Measurements from ENCODE around the gene KAT2A. TPM values are rescaled to one million over a fixed set of nuclear protein-coding genes. Genes with fewer than 3 reads are reported as not detected.

KAT2A gene
- total RNA-seq, 1 experiment from 2014 or later = 41.2 TPM

DNA sequence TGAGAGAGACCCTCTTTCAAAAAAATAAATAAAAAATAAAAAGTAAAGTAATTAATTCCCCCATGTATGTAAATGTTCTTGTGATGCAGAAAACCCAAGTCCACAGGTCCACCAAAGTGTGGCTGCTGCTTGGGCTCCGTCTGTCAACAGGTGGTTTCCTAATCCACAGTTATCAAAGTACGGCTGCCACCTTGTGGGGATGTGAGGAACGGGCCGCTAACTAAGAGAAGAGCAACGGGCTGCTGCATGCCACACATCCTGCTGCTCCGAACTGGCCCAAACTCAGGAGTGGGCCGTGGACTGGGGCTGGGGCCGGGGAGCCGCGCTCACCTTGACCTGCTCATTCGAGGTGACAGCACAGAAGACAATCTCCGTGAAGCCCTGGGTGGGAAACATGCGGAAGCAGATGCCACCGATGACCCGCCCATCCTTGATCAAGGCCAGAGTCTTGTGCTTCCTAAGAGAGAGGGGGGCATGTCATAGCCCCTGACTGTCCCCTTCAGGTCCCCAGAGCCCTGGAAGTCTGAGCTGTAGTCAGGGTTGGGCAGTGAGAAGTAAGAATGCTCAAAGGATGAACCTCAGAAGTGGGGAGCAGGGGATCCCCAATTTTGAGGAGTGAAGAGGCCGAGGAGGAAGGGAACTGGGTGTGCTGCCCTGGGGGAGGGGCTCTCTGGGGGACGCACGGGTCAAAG is 4.3 kb downstream of the KAT2A start:
- Histone ChIP-seq H3K36me3 (ENCODE audit: control insufficient read depth in 1 of 2, insufficient read depth in 2 of 2, low read length in 2 of 2) (peaks cover 3 to 11% of the 10 kb centered on the region in 2 experiments), H3K9me2 (ENCODE audit: insufficient read depth) (no peaks in the 10 kb centered on the region), H3K79me2 (ENCODE audit: insufficient read depth, low read length) (no peaks in the 10 kb centered on the region), H3K9ac (ENCODE audit: low read length) (no peak overlapping the region), H3K9me3 (ENCODE audit: control insufficient read depth in 1 of 2, insufficient read depth in 1 of 2, low read depth in 1 of 2, low read length in 2 of 2) (no peaks in the 10 kb centered on the region), H3K27ac (ENCODE audit: low read depth, low read length) (no peak overlapping the region), H3K4me2 (ENCODE audit: low read length) (no peak overlapping the region), H2AFZ (ENCODE audit: low read depth, low read length, poor library complexity, severe bottlenecking) (no peak overlapping the region), H3K27me3 (ENCODE audit: insufficient read depth, low read length) (no peaks in the 10 kb centered on the region), H4K20me1 (ENCODE audit: insufficient read depth) (no peaks in the 10 kb centered on the region), H3K4me3 (replicated peaks in 1 of 2; ENCODE audit: low read depth in 1 of 2, low read length in 2 of 2) (no peak overlapping the region), H3K4me1 (ENCODE audit: control insufficient read depth in 1 of 2, insufficient read depth in 2 of 2, low read length in 2 of 2) (peaks cover 5 to 24% of the 10 kb centered on the region in 2 experiments; a peak in 3 of 4 replicates)
- ChIA-PET RAD21 (ENCODE audit: low non-redundant PET in 1 of 2, low total read pairs in 2 of 2, uncharacterized antibody in 2 of 2, unreplicated experiment in 2 of 2) (no interaction called here), POLR2A (no interaction called here), CTCF (interaction anchor here (1.1 kb wide), 1 partner anchor 10 kb away, joined by 3 read pairs; no protein-coding TSS in a partner anchor)
- intact Hi-C loops (cut with micrococcal nuclease) = loop anchor here (1.0 to 5.0 kb wide), 3 partner anchors 92 to 410 kb away; no protein-coding TSS in a partner anchor
- ATAC-seq = peak; percentile 43
- DNase-seq (ENCODE audit: low read depth, low spot score) = peak; percentile 44
- TF ChIP-seq, protein P1, sequence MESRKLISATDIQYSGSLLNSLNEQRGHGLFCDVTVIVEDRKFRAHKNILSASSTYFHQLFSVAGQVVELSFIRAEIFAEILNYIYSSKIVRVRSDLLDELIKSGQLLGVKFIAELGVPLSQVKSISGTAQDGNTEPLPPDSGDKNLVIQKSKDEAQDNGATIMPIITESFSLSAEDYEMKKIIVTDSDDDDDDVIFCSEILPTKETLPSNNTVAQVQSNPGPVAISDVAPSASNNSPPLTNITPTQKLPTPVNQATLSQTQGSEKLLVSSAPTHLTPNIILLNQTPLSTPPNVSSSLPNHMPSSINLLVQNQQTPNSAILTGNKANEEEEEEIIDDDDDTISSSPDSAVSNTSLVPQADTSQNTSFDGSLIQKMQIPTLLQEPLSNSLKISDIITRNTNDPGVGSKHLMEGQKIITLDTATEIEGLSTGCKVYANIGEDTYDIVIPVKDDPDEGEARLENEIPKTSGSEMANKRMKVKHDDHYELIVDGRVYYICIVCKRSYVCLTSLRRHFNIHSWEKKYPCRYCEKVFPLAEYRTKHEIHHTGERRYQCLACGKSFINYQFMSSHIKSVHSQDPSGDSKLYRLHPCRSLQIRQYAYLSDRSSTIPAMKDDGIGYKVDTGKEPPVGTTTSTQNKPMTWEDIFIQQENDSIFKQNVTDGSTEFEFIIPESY (IDR thresholded peaks at IDR 0.05; ENCODE audit: extremely low read depth, insufficient replicate concordance, low read length) = no peak
- TF ChIP-seq POLR2A (IDR thresholded peaks at IDR 0.05; ENCODE audit: borderline replicate concordance, extremely low read depth, insufficient read depth, insufficient read length) (no peak), SRF (IDR thresholded peaks at IDR 0.05; ENCODE audit: low read depth) (no peak), EZH2phosphoT487 (IDR thresholded peaks at IDR 0.05; ENCODE audit: borderline replicate concordance) (no peak), JUND (IDR thresholded peaks at IDR 0.05) (no peak), ELF1 (IDR thresholded peaks at IDR 0.05; ENCODE audit: borderline replicate concordance, low read depth) (no peak), EZH2 (IDR thresholded peaks at IDR 0.05) (no peak), RAD21 (IDR thresholded peaks at IDR 0.05; ENCODE audit: low read depth) (peak; percentile 84), CEBPB (IDR thresholded peaks at IDR 0.05; ENCODE audit: low read depth) (no peak), TCF7L2 (IDR thresholded peaks at IDR 0.05; ENCODE audit: borderline replicate concordance, extremely low read depth, insufficient read depth, insufficient read length) (no peak), CBX3 (IDR thresholded peaks at IDR 0.05; ENCODE audit: low read depth) (no peak), FOSL1 (IDR thresholded peaks at IDR 0.05; ENCODE audit: low read depth) (no peak)
- TF ChIP-seq, protein P2, sequence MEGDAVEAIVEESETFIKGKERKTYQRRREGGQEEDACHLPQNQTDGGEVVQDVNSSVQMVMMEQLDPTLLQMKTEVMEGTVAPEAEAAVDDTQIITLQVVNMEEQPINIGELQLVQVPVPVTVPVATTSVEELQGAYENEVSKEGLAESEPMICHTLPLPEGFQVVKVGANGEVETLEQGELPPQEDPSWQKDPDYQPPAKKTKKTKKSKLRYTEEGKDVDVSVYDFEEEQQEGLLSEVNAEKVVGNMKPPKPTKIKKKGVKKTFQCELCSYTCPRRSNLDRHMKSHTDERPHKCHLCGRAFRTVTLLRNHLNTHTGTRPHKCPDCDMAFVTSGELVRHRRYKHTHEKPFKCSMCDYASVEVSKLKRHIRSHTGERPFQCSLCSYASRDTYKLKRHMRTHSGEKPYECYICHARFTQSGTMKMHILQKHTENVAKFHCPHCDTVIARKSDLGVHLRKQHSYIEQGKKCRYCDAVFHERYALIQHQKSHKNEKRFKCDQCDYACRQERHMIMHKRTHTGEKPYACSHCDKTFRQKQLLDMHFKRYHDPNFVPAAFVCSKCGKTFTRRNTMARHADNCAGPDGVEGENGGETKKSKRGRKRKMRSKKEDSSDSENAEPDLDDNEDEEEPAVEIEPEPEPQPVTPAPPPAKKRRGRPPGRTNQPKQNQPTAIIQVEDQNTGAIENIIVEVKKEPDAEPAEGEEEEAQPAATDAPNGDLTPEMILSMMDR (IDR thresholded peaks at IDR 0.05 in 2 of 3, conservative IDR thresholded peaks at IDR 0.05 in 1 of 3; ENCODE audit: borderline replicate concordance in 1 of 3, insufficient read depth in 1 of 3, low read depth in 2 of 3, low read length in 2 of 3) = peak; percentile 74 to 81 (median 75)
- TF ChIP-seq, protein P3, sequence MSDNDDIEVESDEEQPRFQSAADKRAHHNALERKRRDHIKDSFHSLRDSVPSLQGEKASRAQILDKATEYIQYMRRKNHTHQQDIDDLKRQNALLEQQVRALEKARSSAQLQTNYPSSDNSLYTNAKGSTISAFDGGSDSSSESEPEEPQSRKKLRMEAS (IDR thresholded peaks at IDR 0.05) = no peak
- BruUV-seq (replicated peaks) = no TSS peak
